ENCODE data around the gene IAH1.

IAH1 gene

DNA sequence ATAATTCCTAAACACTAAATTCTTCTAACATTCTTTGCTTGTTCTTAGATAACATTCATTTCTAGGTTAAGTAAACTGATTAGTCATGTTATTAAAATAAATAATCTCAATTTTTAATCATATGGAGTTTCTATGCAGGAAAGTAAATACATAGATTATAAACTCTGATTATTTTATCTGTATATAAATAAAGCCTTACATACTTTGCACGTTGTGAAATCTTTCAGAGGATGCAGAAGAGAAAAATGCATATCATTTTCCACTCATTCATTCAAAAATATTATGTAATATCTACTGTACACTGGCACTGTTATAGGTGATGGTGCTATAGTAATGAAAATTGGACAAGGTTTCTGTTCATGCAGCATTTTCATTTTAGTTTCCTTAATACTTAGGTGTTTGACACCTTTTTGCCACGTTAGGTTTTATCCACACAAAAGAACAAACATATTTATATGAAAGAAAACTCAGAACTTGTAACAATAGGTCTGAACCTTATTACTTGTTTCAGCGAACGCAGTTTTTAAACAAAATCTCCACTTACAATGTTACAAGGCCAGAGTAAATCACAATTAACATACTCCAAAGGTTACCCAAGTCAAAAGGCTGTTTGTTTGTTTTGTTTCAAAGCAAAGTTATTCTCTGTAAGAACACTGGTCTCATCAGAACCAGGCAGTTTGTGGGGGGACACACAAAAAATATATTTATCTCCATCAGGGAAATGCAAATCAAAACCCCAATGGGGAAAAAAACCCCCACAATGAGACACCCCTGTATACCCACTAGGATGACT, 53.8 kb downstream of the IAH1 start:
- TF ChIP-seq GATA3 (IDR thresholded peaks at IDR 0.05; ENCODE audit: low read depth, low read length) (no peak), GATA2 (IDR thresholded peaks at IDR 0.05; ENCODE audit: low read depth, low read length) (no peak)

DNA sequence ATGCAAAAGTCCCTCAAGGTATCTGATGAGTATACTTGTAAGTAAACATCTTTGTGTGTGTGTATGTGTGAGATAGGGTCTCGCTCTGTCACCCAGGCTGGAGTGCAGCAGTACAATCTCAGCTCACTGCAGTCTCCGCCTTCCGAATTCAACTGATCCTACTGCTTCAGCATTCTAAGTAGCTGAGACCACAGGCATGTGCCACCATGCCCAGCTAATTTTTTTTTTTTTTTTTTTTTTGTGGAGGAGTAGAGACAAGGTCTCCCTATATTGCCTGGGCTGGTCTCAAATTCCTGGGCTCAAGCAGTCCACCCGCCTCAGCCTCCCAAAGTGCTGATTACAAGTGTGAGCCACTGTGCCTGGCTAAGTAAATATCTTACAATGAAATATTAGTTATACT, 58.1 kb downstream of the IAH1 start:
- no peak for TF ChIP-seq GATA3 (IDR thresholded peaks at IDR 0.05; ENCODE audit: low read depth, low read length)
- TF ChIP-seq GATA2 (IDR thresholded peaks at IDR 0.05; ENCODE audit: low read depth, low read length) = no peak

DNA sequence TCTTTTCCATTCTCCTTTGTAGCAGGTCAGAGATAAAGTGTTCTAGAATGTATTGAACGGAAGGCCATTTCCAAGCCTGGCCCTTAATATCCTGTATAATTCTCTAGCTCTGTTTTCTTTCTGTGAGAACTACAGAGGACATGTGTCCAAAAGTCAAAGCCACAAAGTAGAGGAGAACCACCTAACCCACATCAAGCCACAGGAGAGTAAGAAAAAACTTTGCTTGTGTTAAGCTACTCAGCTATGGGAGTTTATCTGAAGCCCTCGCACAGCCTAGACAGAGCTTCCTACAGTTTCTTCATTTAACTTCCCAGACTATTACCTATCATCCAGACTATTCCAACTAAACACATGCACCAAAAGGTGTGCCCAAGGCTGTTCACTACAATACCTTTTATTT, 59.3 kb downstream of the IAH1 start:
- TF ChIP-seq GATA2 (IDR thresholded peaks at IDR 0.05; ENCODE audit: low read depth, low read length) (no peak), GATA3 (IDR thresholded peaks at IDR 0.05; ENCODE audit: low read depth, low read length) (no peak)

DNA sequence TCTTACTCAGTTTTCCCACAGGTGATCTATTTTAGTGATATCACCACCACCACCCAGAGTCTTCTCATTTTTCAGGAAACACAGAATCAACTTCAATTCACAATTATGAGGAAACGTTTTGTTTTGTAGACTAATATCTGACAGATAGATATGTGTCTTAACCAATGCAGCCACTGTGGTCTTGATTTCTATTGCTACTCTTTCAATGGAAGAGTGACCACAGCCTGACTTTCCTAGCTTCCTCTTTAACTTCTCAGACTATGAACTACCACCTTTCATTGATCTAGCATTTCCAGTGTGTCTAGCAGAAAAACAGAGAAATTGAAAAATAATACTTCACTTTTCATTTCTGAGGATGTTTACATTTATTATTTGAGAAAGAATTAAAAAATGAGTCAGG, 60.8 kb downstream of the IAH1 start:
- TF ChIP-seq GATA2 (IDR thresholded peaks at IDR 0.05; ENCODE audit: low read depth, low read length) = no peak
- TF ChIP-seq GATA3 (IDR thresholded peaks at IDR 0.05; ENCODE audit: low read depth, low read length) = no peak

DNA sequence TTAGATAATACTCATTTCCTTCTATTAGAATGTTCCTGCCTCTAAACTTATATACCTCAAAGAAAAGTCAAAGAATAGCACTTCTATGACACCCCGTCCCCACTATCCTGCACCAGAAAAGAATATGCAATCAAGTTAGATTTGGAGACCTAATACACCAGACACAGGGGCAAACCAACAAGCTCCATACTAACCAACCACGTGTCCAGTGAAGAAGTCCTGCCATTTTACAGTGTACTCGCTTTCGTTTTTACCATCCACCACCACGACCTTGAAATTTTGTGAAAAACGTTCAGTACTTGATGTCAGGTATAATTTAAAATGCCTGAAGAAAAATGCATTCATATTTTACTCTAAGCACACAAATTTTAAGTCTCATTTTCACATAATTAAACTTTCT, 62.2 kb downstream of the IAH1 start:
- no peak for TF ChIP-seq GATA3 (IDR thresholded peaks at IDR 0.05; ENCODE audit: low read depth, low read length)
- no peak for TF ChIP-seq GATA2 (IDR thresholded peaks at IDR 0.05; ENCODE audit: low read depth, low read length)

DNA sequence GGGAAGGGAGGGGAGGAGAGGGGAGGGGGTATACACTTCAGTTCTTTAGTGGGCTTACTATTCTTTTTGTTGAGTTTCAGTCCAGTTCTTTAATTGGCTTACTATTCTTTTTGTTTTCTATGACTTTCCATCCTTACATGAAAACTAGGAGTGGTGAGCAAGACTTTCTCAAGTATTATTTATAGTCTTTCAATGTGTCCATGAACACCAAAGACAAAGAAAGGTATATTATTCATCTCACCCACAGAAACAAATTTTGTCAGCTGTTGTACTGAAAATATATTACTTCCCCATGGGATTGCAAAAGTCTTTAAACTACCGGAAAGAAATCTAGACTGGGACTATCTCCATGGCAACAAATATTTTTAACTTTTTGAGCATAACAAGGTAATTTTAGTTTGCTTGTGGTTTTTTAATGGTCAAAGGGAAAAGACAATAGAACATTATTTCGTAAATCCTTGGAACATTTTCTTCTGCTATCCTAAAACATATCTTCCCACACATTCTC, 63.7 kb downstream of the IAH1 start:
- TF ChIP-seq GATA2 (IDR thresholded peaks at IDR 0.05; ENCODE audit: low read depth, low read length) (no peak), GATA3 (IDR thresholded peaks at IDR 0.05; ENCODE audit: low read depth, low read length) (no peak)
